WTC11 (cell line): ENCODE data around the gene AGAP3. TPM values are rescaled to one million over a fixed set of nuclear protein-coding genes. Genes with fewer than 3 reads are reported as not detected.
A peak's percentile ranks its signal among the peaks of the same experiment; 100 is the strongest.

Source experiments
- ATAC-seq: fragments of 200-7000 bp; cut with Tn5 transposase; 2 replicates; pipeline ENCODE4 v1.10.0; 2021; ENCODE audit warnings: mild to moderate bottlenecking, moderate library complexity
- CTCF ChIA-PET: fragments of 300-600 bp; sonication (Branson Sonifier 250); formaldehyde crosslinking; loops from one replicate; lab custom pipeline; 2021; ENCODE audit warnings: antibody characterized with exemption; lab: Charles Lee
- POLR2A ChIA-PET: fragments of 350-600 bp; sonication (Branson Sonifier 250); formaldehyde crosslinking; loops from one replicate; lab custom pipeline; 2021; ENCODE audit warnings: antibody characterized with exemption; lab: Charles Lee
- DNase-seq: peaks from one replicate; pipeline ENCODE4 v3.0.0; 2021; ENCODE audit warnings: low spot score
- H3K27ac Mint-ChIP-seq: 2 replicates; pipeline ENCODE4 v1.8.0; 2021; ENCODE audit warnings: mixed read lengths
- H3K27me3 Mint-ChIP-seq: 2 replicates; pipeline ENCODE4 v1.8.0; 2021; ENCODE audit warnings: low read depth, mild to moderate bottlenecking, moderate library complexity, mixed read lengths
- H3K36me3 Mint-ChIP-seq: 2 replicates; pipeline ENCODE4 v1.8.0; 2021; ENCODE audit warnings: mixed read lengths
- H3K4me1 Mint-ChIP-seq: 2 replicates; pipeline ENCODE4 v1.8.0; 2022; ENCODE audit warnings: mixed read lengths
- H3K4me3 Mint-ChIP-seq: 2 replicates; pipeline ENCODE4 v1.8.0; 2021; ENCODE audit warnings: mild to moderate bottlenecking, moderate library complexity, mixed read lengths
- H3K9me3 Mint-ChIP-seq: 2 replicates; pipeline ENCODE4 v1.8.0; 2021; ENCODE audit warnings: mixed read lengths
- AFF4 ChIP-seq: sonication (generic); formaldehyde crosslinking; IDR thresholded peaks from 2 replicates; pipeline ENCODE4 v1.8.1; 2023; ENCODE audit warnings: mild to moderate bottlenecking, missing genetic modification reagents, borderline replicate concordance
- AR ChIP-seq: fragments of 250-450 bp; sonication (Bioruptor Pico); IDR thresholded peaks from 2 replicates; pipeline ENCODE4 v1.9.0; 2021; ENCODE audit warnings: mild to moderate bottlenecking
- CDX4 ChIP-seq: fragments of 250-450 bp; sonication (Bioruptor Pico); IDR thresholded peaks from 2 replicates; pipeline ENCODE4 v1.9.0; 2021; ENCODE audit warnings: moderate library complexity, mild to moderate bottlenecking, inconsistent platforms, borderline replicate concordance
- CREB1 ChIP-seq: sonication (generic); formaldehyde crosslinking; IDR thresholded peaks from 2 replicates; pipeline ENCODE4 v1.8.0; 2023; ENCODE audit warnings: mild to moderate bottlenecking, missing genetic modification reagents
- ELF4 ChIP-seq: sonication (generic); formaldehyde crosslinking; IDR thresholded peaks from 2 replicates; pipeline ENCODE4 v1.8.1; 2022; ENCODE audit warnings: low read depth, mild to moderate bottlenecking, moderate library complexity, missing genetic modification reagents
- ETV6 ChIP-seq: sonication (generic); formaldehyde crosslinking; IDR thresholded peaks from 2 replicates; pipeline ENCODE4 v1.8.1; 2022; ENCODE audit warnings: mild to moderate bottlenecking, missing genetic modification reagents
- FOXJ3 ChIP-seq: sonication (generic); formaldehyde crosslinking; IDR thresholded peaks from 2 replicates; pipeline ENCODE4 v1.9.0; 2021; ENCODE audit warnings: missing genetic modification reagents, mild to moderate bottlenecking, borderline replicate concordance
- IRF2 ChIP-seq: sonication (generic); formaldehyde crosslinking; IDR thresholded peaks from 2 replicates; pipeline ENCODE4 v1.8.0; 2022; ENCODE audit warnings: low read depth, missing genetic modification reagents, borderline replicate concordance
- KAT7 ChIP-seq: sonication (generic); formaldehyde crosslinking; IDR thresholded peaks from 2 replicates; pipeline ENCODE4 v1.8.1; 2023; ENCODE audit warnings: missing genetic modification reagents, mild to moderate bottlenecking, borderline replicate concordance
- MAX ChIP-seq: sonication (generic); formaldehyde crosslinking; IDR thresholded peaks from 2 replicates; pipeline ENCODE4 v1.8.0; 2022; ENCODE audit warnings: mild to moderate bottlenecking, missing genetic modification reagents
- MXD4 ChIP-seq: fragments of 250-450 bp; sonication (Bioruptor Pico); IDR thresholded peaks from 2 replicates; pipeline ENCODE4 v1.8.0; 2021; ENCODE audit warnings: mild to moderate bottlenecking, moderate library complexity, borderline replicate concordance
- NR2C2 ChIP-seq: sonication (generic); formaldehyde crosslinking; IDR thresholded peaks from 2 replicates; pipeline ENCODE4 v1.8.0; 2022; ENCODE audit warnings: mild to moderate bottlenecking, missing genetic modification reagents
- SMAD4 ChIP-seq: sonication (generic); formaldehyde crosslinking; IDR thresholded peaks from 2 replicates; pipeline ENCODE4 v1.8.0; 2022; ENCODE audit warnings: mild to moderate bottlenecking, missing genetic modification reagents
- TCF7 ChIP-seq: sonication (generic); formaldehyde crosslinking; IDR thresholded peaks from 2 replicates; pipeline ENCODE4 v1.8.0; 2022; ENCODE audit warnings: mild to moderate bottlenecking, low read depth, missing genetic modification reagents, moderate library complexity
- ZNF396 ChIP-seq: fragments of 250-450 bp; sonication (Bioruptor Pico); IDR thresholded peaks from 2 replicates; pipeline ENCODE4 v1.8.0; 2021; ENCODE audit warnings: mild to moderate bottlenecking, moderate library complexity, borderline replicate concordance
- ZNF416 ChIP-seq: fragments of 250-450 bp; sonication (Bioruptor Pico); IDR thresholded peaks from 2 replicates; pipeline ENCODE4 v1.9.0; 2021; ENCODE audit warnings: mild to moderate bottlenecking, inconsistent platforms
- total RNA-seq: library from RNA; stranded (reverse); gene quantifications from 3 replicates; pipeline ENCODE4 v1.2.3, GENCODE V29; 2021
- TF ChIP-seq, protein P1 (sequence below): sonication (generic); formaldehyde crosslinking; IDR thresholded peaks from 2 replicates; pipeline ENCODE4 v1.8.1; 2023; ENCODE audit warnings: mild to moderate bottlenecking, moderate library complexity, missing genetic modification reagents

The AGAP3 gene
- total RNA-seq, 1 experiment from 2014 or later, result 163 TPM

- peaks cover 2% of the 10 kb centered on the region; the same call in 1 of the 2 replicates for H3K27me3 Mint-ChIP-seq
- peaks cover 37% of the 10 kb centered on the region for H3K4me1 Mint-ChIP-seq
- TF ChIP-seq IRF2 (CRISPR knock-in tag), result no peak
- TF ChIP-seq, protein P1, sequence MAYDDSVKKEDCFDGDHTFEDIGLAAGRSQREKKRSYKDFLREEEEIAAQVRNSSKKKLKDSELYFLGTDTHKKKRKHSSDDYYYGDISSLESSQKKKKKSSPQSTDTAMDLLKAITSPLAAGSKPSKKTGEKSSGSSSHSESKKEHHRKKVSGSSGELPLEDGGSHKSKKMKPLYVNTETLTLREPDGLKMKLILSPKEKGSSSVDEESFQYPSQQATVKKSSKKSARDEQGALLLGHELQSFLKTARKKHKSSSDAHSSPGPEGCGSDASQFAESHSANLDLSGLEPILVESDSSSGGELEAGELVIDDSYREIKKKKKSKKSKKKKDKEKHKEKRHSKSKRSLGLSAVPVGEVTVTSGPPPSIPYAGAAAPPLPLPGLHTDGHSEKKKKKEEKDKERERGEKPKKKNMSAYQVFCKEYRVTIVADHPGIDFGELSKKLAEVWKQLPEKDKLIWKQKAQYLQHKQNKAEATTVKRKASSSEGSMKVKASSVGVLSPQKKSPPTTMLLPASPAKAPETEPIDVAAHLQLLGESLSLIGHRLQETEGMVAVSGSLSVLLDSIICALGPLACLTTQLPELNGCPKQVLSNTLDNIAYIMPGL (CRISPR knock-in tag), result 0 out of 2 replicates have a peak, but pooled peaks have one; percentile 8
- TF ChIP-seq, all 79 proteins: peak for 1
- ChIA-PET POLR2A (interaction anchor here (0.6 to 2.3 kb wide), 11 partner anchors 12 to 1528 kb away, joined by 3 to 13 read pairs (median 8); partner anchors contain the start of genes ABCB8, ABCF2, FASTK and TMUB1), CTCF (interaction anchor here (0.6 to 2.6 kb wide), 28 partner anchors 12 to 181 kb away, joined by 3 to 36 read pairs (median 6); partner anchors contain the start of genes ABCB8, FASTK and H2BK1)
- no peak overlapping the region for H3K27ac Mint-ChIP-seq
- DNase-seq, result peak; percentile 24
- H3K4me3 Mint-ChIP-seq, result peak overlapping the region; percentile 64
- ATAC-seq, result no peak
- H3K36me3 Mint-ChIP-seq, result peaks cover 19% of the 10 kb centered on the region
- H3K9me3 Mint-ChIP-seq, result no peaks in the 10 kb centered on the region
Measured at GRCh38 chr7:151063212-151063561, 23.1 kb upstream of the AGAP3 start.

- CTCF ChIA-PET, result interaction anchor here (2.6 kb wide), 1 partner anchor 51 kb away, joined by 11 read pairs; no protein-coding TSS in a partner anchor
- TF ChIP-seq MAX (CRISPR knock-in tag) (no peak), ELF4 (CRISPR knock-in tag) (no peak), ZNF396 (CRISPR knock-in tag) (no peak), KAT7 (CRISPR knock-in tag) (no peak), FOXJ3 (CRISPR knock-in tag) (no peak), SMAD4 (no peak), CDX4 (CRISPR knock-in tag) (no peak), CREB1 (CRISPR knock-in tag) (no peak), TCF7 (CRISPR knock-in tag) (no peak), MXD4 (CRISPR knock-in tag) (no peak), AFF4 (CRISPR knock-in tag) (no peak), ETV6 (CRISPR knock-in tag) (no peak), NR2C2 (no peak), ZNF416 (CRISPR knock-in tag) (no peak), AR (CRISPR knock-in tag) (no peak)
- TF ChIP-seq, all 79 proteins: peak for 0
- POLR2A ChIA-PET, result interaction anchor here (1.7 kb wide), 1 partner anchor 12 kb away, joined by 6 read pairs; no protein-coding TSS in a partner anchor
Measured at GRCh38 chr7:151064454-151064853, 21.8 kb upstream of the AGAP3 start.

More at GRCh38 chr7:151064454-151064853, 21.8 kb upstream of the AGAP3 start:
- ATAC-seq, result no peak
- Mint-ChIP-seq H3K27ac (no peak overlapping the region), H3K27me3 (peaks cover 2% of the 10 kb centered on the region; the same call in 1 of the 2 replicates), H3K4me1 (peaks cover 31% of the 10 kb centered on the region), H3K36me3 (peaks cover 26% of the 10 kb centered on the region), H3K9me3 (no peaks in the 10 kb centered on the region), H3K4me3 (no peak overlapping the region)
- DNase-seq, result no peak
